ENCODE results near the gene SGSH.

- TF ChIP-seq CTCF (IDR thresholded peaks at IDR 0.05) (no peak), POLR2A (IDR thresholded peaks at IDR 0.05) (no peak)
Measured at GRCh38 chr17:80182118-80182844, 37.9 kb downstream of the SGSH start.

All from suprapubic skin (tissue), 3 donors.